Inflammatory macrophage (primary cell): Measurements from ENCODE around the gene SRGAP1.
"Not testable (repeated sequence)": the region's sequence is repeated elsewhere in the genome, so short reads cannot be mapped to it uniquely, and the experiment has no call there.

Experiments
- DNase-seq, 2 donors: peaks; one replicate each; pipeline ENCODE4 v3.0.0-alpha.2; 2020 to 2022

SRGAP1 gene

GRCh38 chr12:64058541-64059265, 214.2 kb downstream of the SRGAP1 start:
- DNase-seq = no peak

DNA sequence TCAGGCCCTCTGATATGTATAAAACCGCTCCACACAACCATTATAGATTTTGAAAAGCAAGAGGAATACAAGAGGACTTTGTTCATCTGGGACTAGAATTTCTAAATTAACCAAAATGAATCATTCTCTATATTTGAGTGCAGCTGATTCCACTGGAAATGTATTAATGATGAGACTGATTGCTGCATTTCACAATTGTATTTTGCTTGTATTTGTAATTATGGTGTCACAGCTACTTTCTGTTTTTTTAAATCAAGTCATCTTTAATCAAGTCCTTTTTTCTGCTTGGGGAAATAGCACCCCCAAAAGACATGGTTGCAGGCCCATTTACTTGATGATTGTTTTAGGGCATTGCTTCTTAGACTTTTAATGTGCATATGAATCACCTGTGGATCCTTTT, 215.2 kb downstream of the SRGAP1 start:
- no peak for DNase-seq

- DNase-seq = no peak
Observed at GRCh38 chr12:64061868-64062375, 217.4 kb downstream of the SRGAP1 start.

GRCh38 chr12:64063121-64063520, 218.6 kb downstream of the SRGAP1 start:
- DNase-seq = no peak

DNA sequence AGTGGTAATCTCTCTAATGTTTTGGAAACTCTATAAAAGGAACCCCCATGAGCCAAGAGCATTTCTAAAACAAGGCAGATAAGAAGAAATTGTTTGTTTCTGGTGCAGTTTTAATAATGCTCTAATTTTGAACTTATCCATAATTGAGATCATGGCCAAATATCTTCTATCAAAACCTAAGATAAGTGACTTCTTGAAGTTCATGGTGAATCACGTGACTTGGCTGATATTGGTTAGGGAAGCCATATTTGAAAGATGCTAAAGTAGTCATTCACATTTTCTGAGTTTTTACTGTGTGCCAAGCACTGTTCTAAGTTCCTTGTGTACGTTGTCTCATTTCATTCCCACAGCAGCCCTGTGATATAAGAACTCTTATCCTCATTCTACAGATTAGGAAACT, 219.7 kb downstream of the SRGAP1 start:
- DNase-seq = no peak

DNA sequence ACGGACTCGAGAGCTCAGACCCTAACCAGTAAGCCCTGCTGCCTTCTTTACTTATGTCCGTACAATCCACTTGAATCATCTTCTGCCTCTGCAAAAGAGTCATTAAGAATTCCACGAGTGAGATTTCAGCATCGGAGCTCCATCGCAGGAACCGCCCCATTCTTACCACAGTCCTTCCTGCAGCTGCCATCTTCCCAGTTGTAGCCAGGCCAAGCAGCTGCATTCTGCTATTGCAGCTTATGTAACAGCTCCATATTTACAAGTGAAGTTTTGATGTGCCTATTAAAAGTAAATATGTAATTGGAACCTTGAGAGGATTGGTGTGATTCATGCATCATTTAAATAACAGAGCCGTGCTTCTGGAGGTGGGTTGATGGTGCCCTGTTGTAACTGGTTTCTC, 220.2 kb downstream of the SRGAP1 start:
- DNase-seq = no peak

- no peak for DNase-seq
Observed at GRCh38 chr12:64065881-64066451, 221.5 kb downstream of the SRGAP1 start.

DNA sequence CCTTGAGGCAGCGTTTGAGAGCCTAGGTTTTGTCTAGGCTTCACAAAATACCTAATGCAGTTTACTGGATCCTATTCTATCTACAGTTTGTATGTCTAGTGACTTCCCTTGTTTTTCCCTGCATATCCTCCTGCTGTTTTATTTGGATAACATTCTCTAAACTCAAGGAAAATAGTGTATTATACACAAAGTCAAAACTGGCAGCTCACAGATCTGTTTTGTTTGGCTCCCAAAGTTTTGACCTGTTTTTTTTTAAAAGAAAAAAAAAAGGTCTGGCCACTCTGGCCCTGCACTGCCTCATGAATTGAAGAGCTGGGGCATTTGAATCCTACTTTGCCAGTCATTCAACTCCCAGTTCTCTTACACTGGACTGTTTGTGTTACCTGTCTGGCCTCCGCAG, 222.3 kb downstream of the SRGAP1 start:
- no peak for DNase-seq

DNA sequence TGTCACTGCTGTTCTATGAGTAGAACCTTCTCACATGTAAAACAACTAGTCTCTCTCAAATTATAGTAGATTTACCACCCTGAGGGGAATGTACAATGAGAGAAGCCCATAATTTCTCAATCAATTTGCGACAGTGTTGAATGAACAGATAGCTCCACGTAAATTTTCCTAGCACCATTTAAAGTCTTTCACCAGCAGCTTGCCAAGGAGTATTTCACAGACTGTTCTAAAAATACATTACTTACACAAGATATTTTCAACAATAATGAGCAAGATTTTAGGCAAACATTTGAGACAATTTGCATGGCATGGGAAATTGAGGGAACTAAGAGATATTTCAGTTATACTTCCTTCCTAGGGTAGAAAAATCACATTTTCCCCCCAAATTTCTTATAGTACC, 226.0 kb downstream of the SRGAP1 start:
- no peak for DNase-seq

DNA sequence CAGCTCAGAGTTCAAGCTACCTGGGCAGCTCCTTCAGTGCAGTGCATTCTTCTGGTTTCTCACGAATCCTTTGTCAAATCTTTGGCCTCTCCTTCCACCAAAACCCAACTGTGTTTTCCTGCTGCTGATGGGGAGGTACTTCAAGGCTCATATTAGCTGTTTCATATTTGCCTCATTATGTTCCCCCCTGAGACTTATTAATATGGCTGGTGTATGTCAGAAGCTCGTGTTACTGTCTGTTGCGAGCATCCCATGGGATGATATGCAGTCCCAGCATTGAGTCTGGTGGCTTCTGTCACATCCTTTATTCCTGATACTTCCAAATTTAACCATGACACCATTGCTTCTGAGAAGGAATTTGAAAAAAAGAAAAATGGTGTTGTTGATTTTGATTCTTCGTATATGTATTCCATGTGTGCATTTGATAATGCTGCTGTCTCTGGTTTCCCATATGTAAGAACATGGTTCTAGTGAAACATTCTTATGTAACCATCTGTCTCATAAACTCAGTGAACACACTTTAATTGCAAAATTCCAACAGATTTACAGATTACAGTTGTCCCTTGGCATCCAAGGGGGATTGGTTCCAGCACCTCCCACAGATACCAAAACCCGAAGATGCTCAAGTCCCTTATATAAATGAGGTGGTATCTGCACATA, 228.5 kb downstream of the SRGAP1 start:
- no peak for DNase-seq

GRCh38 chr12:64076565-64076964, 232.1 kb downstream of the SRGAP1 start:
- DNase-seq = not testable (repeated sequence)

DNA sequence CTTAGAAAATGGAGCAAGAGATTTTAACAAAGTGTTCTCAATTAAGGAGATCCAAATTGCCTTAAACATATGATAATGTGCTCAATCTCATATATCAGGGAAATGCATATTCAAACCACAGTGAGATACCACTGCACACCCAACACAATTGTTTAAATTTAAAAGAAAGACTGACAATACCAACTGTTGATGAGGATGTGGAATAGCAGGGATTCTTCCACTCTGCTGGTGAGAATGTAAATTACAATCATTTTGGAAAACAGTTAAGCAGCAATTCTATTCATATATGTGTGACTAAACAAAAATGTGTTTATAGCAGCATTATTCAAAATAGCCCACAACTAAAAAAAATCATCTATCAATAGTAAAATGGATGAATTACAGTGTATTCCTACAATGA, 233.4 kb downstream of the SRGAP1 start:
- peak in 1 of 2 donors; percentile 10 for DNase-seq

DNA sequence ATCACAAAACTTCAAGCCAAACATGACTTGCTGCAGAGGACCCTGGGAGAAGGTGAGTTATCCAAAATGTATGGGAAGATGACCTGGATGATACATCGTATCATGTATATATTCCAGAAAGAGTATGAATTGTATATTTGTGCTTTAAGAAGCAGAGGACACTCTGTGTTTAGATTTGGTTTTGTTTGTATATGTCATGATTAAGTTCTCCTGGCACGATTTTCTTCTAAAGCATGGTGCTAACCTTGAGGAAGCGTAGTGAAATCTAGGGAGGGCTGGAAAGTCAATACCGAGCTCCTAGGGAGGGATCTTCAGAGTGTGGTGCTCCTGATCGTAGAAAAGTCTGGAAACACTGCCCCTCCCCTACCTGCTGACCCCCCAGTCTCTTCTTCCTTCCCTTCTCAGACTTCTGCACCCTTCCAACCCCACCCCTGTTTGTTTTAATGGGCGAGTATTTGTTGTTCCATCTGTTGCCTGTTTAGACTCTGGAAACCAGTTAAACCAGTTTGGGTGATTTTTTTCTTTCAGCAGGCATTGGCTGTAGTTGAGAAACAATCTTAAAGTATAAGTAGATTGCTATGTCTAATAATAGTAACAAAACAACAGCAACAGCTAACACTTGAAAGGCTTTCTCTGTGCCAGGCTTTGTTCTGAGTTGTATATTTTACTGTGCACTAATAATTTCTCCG, 236.0 kb downstream of the SRGAP1 start:
- DNase-seq = no peak

DNA sequence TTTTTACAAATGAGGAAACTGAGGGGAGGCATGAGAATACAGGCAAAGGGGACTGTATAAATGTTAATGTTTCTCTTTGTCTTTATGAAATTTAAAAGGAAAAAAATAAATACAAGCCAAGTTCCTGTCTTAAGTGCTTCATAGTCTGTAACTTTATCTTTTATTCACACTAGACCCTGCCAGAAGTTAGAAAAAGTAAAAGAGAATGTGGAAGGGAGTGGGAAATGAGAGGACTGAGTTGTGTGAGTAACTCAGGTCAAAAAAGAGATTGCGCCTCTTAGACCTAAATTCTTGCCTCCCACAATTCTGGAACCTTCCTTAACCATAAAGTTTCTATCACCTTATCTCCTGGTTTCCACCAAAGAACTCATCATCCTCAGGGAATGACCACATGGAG, 236.5 kb downstream of the SRGAP1 start:
- DNase-seq = no peak

DNA sequence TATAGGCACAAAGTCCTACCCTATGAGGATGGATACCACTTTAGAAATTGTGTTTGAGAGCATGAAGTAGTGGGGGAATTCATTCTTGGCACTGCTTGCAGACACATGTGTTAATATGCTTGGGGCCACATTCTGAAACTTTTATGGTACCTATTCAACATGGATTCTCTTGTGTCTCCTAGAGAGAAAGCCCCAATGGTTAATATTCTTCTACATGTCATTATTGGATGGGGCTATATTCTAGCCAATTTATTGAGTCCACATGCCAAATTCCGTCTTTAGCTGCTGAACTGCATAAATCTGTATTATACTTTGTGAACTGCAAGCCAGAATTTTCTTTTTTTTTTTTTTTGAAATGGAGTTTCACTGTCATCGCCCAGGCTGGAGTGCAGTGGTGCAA, 237.6 kb downstream of the SRGAP1 start:
- DNase-seq = no peak

DNA sequence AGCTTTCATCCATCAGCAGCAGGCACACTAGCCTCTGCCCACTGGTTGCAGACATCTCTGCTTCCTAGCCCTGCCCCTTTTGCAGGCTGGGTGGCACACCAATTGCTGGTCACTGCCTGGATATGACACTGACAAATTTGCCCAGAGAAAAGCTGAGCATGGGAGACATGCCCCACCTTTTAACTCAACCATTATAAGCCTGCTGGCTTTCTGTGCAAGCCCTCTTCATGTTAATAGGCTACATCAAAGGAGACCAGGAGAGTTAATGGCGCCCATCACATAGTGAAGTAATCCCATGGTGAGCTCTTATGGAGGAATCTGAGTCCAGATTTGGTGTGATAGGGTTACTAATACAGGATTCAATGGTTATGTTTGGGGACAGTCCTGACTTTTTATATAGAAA, 238.4 kb downstream of the SRGAP1 start:
- DNase-seq = no peak

DNA sequence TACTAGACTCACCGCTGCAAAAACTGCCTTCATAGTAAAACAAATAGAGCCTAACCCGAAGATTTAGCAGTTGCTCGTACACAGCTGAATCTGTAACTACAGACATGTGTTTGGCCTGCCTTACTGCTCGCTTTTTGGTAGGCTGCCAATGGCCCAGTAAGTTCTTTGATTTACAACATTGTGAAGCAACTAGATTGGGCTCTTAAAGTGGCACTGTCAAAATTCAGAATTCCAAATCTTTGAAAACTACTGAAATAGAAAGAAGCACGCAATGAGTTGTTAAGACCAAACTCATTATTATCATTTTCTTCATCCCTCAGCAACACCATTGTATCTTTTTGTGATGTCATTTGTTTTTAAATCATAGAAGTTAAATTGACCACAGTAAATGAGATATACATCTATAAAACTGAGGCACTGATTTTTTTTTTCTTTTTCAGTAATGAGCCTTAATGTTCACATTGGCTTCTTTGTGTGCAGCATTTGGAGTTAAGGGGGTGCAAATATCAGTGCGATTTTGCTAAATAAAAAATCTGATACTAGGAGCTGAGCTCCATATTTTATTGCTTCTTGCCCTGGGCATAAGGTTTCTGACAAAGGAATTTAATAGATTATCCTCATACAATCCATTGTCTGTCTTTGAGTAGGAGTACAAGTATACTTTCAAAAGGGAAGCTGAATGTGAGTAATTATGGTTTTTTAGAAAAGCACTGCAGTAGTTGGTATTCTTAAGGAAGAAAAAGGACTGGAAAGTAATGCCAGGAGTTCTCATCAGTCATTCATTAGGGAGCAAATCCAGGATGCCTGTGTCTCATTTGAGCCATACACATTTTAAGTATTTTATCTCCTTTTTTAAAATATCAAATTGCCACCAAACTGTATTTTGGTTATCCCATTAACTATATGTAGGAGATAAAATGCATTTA, 239.0 kb downstream of the SRGAP1 start:
- DNase-seq = no peak

GRCh38 chr12:64085154-64085553, 240.7 kb downstream of the SRGAP1 start:
- no peak for DNase-seq

DNA sequence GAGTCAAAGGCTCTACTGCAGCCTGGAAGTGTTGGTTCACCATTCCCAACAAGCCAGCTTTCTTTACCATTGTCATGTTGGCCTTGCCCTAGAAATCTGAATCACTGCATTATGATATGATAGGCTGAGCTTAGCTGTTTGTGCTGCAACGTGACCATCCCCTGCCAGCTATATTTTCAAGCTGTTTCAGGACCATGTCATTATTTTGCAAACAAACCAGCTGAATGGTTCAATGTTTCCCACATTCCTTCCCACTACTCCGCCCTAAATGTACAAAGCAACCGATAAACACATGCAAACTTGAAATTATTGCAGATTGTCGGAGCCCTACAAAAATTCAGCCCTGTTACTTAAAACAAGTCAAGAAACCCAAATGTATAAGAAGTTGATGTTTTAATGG, 241.5 kb downstream of the SRGAP1 start:
- DNase-seq = no peak

GRCh38 chr12:64086946-64087345, 242.4 kb downstream of the SRGAP1 start:
- no peak for DNase-seq

DNA sequence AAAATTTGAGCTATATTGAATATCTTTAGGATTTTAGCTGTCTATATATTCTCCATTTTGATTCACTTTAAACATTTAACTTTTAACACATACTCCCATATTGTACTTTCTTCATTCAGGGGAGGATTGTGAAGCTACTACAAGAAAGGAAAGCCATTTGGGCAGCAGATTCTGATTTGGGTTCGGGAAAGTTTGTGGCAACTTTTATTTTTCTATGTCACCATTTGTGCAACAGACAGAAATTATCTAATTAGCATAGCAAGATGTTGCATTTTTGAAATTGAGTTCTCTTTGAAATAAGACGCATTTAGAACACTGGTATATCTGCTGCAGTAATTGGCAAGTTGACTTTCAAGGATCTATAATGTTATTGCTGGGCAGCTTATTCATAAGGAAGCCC, 243.3 kb downstream of the SRGAP1 start:
- DNase-seq = no peak
